HG02678 (cell line): Measurements from ENCODE around the gene ARHGAP8.

ENCODE experiments used
- ATAC-seq: cut with Tn5 transposase; IDR thresholded peaks from one replicate; pipeline ENCODE4 v1.9.1; 2021; ENCODE audit warnings: mild to moderate bottlenecking, moderate library complexity; ENCODE audit not compliant: unreplicated experiment

Gene ARHGAP8

DNA sequence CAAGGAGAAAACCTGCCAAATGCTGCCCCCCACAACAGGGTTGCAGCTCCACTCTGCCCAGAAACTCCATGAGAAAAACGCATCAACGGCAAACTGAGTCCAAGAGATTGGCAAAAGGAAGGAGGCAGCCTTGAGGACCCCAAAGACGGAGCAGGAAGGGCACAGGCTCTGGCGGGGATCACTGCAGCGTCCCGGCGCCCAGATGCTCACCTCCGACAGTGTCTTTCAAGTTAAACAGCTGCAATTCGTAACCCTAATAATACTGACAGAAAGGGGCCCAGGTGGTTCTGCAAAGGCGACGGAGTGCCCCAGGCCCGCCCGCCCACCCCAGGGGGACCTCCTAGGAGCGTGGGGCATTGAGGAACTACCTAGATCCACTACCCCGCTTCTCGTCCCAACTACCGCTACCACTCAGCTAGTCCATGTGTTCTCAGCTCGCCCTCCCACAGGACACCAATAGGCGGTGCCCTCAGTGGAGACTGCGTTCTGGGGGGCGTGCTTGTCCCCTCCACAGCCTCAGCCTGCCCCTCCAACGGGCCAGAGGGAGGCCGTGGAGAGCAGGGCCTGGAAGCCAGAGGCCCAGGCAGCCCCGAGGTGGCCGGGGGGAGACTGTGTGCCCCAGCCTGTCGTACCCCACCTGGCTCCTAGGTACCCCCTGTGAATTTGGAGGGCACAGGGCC, 130.0 kb downstream of the ARHGAP8 start:
- ATAC-seq, result no peak

DNA sequence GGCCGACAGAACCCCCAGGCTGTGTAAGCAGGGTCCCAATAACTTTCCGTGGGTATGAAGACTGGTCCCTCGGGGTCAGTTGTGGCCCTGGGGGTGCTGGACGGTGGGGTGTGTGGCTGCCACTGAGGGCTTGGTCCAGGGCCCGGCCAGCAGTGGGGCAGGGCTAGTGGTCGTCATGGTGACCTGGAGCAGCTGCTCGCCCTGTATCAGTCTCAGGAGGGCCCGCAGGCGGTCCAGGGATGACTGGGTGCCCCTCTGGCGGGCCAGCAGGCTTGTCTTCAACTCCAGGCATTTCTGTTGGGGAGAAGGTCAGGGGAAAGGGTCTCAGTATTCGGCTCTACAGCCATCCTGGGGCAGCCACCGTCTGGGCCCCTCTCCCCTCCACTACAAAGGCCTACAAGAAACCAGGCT, 130.6 kb downstream of the ARHGAP8 start:
- no peak for ATAC-seq

DNA sequence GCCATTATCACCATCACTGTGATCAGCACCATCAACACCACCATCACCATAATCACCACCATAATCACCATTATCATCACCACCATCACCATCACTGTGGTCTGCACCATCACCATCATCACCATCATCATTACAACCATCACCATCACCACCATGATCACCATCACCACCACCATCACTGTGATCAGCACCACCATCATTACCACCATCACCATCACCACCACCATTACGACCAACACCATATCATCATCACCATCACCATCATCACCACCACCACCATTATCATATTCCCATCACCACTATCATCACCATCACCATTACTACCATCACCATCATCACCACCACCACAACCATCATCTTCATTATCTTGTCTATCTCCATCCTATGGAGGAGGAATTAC, 132.2 kb downstream of the ARHGAP8 start:
- ATAC-seq, result no peak

DNA sequence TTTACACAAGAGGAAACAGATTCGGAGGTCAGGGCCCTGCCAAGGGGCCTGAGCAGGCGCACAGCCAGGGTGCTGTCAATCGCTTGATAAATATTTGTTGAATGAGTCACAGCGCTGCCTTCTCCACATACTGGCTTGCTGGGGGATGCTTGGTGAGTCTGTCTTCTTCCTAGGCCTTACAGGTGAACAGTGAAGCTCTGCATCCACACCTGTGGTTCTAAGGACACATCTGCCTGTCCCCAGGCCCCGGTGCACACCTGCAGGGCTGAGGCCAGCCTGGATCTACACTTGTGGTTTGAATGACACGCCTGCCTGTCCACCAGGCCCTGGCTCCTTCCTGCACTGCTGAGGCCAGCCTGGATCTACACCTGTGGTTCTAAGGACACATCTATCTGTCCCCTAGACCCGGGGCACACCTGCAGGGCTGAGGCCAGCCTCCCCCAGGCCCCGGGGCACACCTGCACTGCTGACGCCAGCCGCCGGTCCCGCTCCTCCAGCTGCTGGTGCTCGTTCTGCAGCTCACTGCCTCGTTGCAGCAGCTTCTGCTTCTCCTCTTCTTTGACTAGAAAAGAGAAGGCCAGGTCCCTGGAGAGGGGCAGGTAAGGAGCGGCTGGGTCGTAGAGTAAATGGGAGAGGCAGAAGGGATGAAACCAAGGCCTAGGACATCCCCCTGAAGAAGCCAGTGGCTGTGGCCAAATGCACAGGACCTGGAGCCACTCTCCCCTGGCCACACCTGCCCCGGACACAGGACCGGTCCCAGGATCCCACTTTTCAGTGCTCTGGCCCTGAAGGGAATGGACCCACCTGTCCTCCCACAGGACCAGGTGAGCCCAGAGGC, 132.8 kb downstream of the ARHGAP8 start:
- ATAC-seq, result no peak

DNA sequence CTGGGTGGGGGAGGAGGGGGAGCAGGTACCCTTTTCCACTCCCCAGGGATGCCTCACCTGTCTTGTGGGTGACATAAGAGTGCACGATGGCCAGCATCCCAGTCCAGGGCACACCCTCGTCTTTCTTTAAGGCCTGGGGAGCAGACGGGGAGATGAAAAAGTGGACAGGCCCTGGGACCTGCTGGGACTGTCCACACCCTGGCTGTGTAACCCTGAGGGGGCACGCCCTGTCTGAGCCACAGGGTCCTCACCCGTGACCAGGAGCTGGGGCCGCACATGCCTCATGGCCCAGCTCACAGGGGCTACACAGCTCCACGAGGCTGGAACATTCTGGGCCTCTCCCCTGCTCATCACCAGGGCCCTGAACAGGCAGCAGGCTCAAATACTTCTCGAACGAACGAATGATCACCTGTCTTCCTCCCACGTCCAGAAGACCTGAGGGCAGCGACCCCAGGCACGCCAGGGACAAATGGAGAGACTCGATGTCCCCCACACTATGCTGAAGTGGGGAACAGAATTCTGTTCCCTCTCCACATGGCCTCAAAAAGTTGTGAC, 133.5 kb downstream of the ARHGAP8 start:
- no peak for ATAC-seq

DNA sequence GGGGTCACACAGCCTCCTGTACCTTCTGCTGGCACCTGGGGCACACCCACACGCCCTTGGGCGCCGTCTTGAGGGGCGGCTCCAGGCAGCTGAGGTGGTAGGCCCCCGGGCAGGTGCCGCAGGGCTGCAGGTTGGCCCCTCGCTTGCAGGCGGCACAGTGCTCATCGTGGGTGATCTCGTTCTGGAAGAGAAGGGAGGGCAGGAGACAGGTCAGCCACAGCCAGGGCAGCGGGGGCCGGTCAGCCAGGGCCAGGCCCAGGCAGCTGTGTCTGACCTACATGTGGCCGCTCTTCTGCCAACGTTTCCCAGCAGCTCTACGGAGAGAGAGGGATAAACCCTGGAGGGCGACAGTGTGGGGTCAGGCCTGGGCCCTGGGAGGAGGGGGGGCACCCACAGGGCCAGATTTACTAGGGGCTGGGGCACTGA, 135.6 kb downstream of the ARHGAP8 start:
- no peak for ATAC-seq

DNA sequence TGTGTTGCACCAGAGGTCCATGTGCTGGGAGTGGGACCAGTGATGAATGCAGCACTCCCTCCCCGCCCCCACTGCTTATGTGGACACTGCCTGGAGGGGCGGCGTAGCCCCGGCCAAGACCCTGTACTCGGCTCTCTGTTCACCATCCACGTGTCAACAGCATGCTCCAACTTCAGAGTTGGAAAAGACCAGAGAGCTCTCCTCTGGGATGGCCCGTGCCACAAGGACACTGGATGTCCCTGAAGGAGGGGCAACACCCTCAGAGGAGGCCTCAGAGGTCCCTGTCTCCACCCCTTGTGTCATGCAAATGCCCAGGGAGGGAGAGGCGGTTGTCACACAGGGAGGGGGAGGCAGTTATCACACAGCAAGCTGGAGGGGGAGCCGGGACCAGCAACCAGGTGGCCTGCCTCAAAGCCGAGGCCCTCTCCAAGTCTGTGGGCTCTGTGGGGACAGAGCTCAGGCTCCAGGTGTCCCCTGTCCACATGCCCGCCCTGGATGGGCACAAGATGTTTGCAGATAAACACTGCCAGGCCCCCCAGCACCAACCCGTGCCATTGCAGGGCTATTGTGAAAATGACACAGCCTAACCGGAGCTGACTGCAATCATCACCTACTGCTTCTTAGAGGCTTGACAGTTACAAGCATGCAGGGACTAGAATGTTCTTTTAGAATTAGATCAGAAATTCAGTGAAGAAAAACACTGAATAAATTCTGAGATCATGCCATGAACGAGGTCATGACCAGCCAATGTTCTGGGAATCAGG, 136.3 kb downstream of the ARHGAP8 start:
- no peak for ATAC-seq

DNA sequence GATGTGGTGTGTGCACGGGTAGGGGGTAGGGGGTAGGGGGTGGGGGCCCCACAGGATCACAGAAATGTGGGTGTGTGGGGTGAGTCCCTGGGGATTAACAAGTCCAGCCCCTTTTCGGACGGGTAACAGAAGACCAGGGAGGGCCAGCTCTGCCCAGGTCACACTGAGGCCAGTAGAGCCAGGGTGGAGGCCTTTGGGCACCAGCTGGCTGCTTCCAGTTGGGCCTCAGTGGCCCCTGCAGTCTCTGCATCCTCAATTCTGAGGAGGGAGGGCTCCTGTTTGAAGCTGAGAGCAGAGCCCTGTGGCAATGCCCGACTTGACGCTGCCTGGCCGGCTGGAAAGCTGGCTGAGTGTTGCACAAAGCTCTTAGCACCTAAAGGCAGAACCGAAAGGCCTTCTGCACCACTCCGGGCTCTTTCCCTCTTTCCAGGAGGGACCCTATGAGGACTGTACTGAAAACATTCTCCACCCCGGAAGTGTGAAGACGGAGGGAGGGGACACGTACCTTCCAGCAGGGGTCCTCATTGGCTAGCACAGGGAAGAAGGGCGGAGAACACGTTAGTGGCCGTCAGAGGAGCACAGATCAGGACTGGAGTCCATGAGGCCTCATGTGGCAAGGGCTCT, 137.0 kb downstream of the ARHGAP8 start:
- ATAC-seq, result no peak

DNA sequence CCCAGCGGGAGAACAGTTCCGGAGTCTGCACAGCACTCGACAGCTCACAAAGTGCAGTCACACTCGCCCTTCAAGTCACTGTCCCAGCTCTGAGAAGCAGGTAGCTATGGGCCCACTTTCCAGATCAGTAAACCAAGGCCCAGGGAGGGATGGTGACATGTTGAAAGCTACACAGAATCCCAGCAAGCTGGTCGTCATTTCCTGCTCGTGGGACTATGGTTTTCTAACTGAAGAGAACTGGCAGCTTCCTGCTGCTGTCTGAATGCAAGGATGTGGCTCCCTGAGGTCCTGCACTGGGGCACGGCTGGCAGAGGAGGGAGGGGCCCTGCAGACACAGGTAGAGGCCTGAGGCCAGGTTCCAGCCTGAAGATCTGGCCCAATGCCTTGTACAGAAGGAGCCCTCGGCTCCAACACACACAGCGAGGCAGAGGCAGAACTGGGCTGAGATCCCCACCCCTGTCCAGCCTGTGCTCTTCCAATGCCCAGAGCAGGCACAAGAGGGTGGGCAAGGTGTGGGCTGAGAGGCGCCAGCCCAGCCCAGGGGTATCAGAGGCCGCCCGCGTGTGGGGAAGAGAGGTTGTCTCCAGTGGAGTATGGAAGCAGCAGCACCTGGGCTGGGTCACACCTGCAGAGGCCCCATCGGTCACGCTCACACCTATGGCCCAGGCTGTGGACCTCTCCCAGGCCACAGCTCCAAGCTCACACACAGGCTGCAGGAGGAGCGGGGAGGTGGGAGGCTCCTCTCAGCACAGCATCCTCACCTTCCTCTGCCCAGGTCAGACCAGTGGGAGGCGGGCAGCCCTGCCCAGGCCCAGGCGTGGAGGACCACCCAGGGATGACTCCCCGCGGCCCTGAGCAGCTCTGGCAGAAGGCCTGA, 138.3 kb downstream of the ARHGAP8 start:
- ATAC-seq, result no peak

DNA sequence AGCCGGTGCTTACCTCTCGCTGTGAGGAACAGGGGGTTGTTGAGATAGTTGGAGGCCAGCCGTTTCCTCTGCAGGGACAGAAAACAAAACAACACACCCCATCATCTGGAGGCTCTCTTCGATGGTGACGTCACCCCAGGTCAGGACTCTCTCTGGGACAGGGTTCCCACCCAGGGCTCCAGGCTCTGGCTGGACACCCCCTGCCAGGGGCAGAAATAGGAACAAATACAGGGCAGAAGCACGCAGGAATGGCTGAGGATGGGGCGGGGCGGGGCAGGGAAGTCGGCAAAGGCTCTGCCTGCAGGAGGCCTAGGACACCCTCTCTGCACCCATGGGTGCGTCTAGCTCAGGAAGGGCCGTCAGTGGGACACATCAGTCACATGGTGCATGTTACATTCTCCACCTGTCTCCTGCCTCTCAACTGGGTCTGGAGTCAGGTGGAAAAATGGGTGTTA, 138.9 kb downstream of the ARHGAP8 start:
- no peak for ATAC-seq

DNA sequence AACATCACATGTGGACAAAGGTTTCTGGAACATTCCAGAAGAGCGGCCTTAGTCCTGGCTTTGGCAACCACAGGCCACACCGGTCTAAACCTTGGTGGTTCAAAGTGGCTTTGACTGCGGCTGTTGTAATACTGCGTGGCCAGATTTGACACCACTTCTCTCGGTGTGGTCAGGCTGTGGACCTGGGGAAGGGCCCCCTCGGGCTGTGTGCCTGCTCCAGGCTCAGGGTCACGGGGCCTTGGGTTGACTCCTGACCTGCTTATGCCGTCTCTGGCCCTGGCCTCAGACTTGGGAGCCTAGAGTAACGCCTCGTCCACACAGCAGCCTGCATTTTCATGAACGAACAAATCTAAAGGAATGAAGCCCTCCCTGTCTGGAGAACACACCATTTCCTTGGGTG, 139.4 kb downstream of the ARHGAP8 start:
- ATAC-seq, result no peak

DNA sequence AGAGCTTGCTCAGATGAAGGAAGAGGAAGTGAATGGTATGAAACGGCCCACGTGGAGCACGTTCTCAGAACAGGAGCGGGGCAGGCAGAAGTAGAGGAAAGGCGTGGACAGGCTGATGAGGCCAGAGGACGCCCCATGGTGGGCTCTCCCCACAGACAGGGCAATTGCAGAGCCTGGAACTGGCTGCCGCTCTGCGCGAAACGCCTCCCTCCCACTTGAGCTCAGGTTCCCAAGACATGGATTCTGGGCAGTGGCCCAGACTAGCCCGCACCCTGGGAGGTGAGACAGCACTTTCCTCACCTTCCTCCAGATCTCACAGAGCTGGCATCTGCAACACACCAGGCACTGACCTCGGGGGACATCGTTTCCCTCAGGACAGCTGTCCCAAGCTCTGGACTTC, 139.9 kb downstream of the ARHGAP8 start:
- ATAC-seq, result no peak

DNA sequence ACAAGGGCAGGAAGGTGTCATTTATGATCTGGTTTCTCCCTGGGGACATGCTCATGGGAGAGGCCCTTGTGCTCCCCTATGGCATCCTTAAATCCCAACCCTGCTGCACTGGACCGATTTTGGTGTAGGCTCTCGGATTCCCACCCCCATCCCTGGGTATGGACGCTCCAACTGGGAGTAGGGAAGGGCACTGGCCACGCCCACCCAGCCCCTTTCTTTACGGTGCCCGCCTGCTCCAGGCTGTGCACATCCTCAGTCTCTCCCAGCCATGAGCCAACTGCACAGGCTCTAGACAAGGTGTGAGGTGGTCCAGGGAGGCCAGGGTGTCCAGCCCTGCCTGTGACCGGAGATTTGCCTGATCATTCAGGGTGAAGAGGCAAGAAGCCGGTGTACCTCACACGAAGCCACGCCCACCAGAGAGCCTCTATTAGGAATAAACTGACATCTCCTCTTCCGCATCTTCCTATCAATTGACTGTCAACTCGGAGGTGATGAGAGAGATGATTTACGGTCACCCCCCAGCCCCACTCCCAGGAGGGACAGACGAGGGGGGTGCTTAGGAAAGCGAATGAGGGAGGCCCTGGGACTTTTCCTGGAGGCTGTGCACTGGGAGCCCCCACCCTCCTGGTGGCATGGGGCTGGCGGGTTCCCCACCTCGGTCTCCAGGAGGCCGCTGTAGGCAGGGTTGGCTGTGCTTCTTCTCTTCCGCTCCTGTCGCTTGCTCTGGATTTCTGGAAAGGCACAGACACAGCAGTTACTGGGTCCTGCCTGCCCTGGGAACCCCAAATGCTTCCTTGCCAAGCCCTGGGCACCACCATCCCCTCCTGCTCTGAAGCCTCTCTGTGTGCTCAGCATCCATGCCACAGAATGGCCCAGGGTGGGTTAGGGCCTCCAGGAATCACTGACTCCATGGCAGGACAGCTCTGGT, 140.7 kb downstream of the ARHGAP8 start:
- ATAC-seq, result no peak

DNA sequence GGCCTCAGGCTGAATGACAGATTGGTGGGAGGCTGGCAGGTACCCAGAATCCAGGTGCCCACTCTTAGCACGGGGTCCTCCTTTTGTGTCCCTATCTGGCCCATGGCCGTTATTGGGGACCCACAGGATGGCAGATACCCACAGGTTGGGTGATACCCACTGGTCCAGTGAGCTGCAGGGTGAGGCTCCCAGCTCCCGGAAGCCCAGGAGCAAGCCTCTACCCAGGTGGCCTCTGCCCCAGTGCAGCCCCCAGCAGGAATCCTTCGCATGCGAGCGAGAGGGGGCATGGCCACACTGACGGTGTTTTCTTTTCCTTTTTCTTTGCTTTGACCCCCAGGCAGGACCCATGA, 141.3 kb downstream of the ARHGAP8 start:
- ATAC-seq, result no peak

DNA sequence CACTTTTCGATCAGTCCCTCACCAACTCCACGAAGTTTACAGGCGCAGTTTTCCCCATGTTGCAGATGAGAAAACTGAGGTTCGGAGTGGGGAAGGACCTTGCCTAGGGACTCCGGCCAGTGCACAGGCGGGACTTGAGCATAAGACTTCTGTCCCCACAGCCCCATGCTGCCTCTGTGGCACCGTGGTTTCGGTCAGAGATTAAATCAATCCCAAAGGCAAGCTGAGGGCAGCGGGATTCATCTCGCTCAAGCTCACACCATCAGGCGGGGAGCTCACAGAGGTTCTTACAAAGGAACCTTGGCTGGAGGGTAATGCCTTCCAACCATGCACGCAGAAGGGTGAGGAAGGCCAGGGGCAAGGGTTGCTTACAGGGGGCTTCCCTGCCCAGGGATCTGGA, 141.9 kb downstream of the ARHGAP8 start:
- ATAC-seq, result no peak

DNA sequence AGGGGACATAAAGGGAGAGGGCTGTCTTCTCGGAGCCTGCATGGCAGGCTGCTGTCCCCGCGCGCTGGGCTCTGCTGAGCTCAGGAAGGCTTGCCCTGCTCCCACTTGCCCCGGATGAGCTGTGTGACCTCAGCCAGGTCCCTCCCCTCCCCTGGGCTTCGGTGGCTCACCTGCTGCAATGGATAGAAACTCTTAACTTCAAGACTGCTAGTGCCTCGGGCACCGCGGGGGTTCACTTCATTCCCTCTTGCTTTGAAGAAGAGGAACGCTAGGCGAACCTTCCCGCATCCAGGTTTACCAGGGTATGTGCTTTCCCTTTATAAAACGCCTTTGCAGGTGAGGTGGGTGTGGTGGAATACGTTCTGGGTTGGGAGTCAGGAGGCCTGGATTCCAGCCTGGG, 142.4 kb downstream of the ARHGAP8 start:
- ATAC-seq, result no peak

DNA sequence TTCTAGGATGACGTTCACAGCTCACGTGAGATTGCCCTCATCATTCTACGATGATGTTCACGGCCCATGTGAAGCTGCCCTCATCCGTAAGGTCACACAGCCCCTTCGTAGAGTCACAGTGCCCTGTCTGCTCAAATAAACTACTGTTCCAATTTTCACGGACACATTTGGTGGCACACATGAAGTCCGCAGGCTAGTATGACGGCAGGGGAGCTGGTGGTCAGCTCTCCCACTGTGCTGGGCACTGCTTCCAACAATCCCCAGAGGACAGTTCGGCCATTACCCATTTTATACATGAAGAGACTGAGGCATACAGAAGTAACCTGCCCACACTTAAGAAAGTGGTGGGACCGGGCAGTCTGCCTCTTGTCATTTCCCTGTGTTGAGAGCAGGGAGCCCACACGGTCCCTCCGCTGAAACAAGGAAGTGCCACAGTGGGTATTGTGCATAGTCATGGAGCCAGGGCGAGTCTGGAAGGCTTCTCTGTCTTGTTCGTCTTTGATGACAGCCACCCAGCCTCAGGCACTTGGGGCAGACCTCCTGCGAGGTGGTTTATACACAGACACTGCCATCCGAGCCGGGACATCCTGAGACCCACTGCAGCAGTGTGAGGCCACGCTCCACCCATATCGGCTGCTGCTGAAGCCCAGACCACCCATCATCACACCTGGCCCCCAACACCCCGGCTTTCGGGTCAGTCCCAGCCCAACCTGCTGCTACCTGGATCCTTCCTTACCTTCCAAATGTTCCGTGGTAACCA, 143.1 kb downstream of the ARHGAP8 start:
- ATAC-seq, result no peak

DNA sequence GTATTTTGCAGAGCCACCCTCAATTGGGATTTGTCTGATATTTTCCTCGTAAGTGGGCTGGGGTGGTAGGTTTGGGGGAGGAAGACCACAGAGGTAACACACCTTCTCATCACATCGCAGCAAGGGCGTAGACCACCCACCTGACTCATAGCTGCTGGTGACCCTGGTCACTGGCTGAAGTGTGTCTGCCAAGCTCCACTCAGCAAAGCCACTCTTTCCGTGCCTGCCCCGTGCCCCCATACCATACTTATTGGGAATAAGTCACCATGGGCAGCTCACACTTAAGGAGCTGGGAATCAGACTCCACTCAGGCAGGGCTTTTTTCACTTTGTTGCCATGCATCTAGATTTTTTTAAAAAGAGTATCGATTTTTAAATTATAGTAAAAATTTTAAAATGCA, 145.9 kb downstream of the ARHGAP8 start:
- no peak for ATAC-seq
